ENCODE measurements around the gene ABHD11.
"Not testable (repeated sequence)": the region's sequence is repeated elsewhere in the genome, so short reads cannot be mapped to it uniquely, and the experiment has no call there.

Gene ABHD11

GRCh38 chr7:73742753-73743641 lies 4.4 kb upstream of the ABHD11 start:
- peak; percentile 48 for DNase-seq (ENCODE audit: low spot score)

DNA sequence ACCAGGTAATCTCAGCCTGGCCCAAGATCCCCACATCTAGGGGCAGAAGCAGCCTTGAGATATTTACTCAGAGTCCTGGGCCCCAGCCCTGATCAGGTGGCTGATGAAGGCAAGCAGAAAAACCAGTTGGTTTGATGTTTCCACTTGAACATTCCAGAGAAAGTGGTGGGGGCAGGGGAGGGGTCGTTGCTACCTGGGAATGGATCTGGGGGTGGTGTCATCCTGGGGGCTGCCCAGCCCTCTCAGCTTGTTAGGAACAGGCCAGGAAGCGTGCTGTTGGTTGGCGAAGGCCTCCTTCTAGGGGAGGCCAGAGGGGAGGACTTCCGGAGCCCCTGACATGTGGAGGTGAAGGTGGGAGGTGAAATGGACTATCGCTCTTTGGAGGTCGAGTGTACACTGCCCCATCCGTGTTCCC lies 3.7 kb upstream of the ABHD11 start:
- DNase-seq (ENCODE audit: low spot score) = no peak

- no peak for DNase-seq (ENCODE audit: low spot score)
Observed at GRCh38 chr7:73741600-73741999, 3.0 kb upstream of the ABHD11 start.

DNA sequence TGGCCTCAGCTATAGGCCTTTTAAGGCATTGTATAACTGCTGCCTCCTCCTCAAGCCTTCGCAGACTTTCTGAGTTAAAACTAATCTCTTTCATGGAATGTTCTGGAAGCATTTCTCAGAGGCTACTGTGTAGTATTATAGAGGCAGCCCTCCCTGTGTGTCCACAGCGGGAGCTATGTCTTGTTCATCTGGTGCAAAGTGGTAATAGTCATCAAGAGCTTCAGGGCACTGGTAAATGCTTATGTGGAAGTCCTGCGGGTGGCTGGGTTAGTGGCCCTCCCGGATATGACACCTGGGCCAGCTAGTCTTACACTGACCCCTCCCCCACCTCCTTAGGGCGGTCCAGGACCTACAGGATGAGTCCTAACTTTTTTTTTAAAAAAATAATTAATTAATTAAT lies 2.2 kb upstream of the ABHD11 start:
- DNase-seq (ENCODE audit: low spot score) = no peak

- no peak for DNase-seq (ENCODE audit: low spot score)
Observed at GRCh38 chr7:73740212-73740611, 1.6 kb upstream of the ABHD11 start.

- DNase-seq (ENCODE audit: low spot score) = no peak
Observed at GRCh38 chr7:73739387-73739767, 775 bp upstream of the ABHD11 start.

GRCh38 chr7:73738220-73738611 lies 386 bp downstream of the ABHD11 start:
- peak; percentile 43 for DNase-seq (ENCODE audit: low spot score)

- DNase-seq (ENCODE audit: low spot score) = no peak
Observed at GRCh38 chr7:73737491-73738219, 947 bp downstream of the ABHD11 start.

DNA sequence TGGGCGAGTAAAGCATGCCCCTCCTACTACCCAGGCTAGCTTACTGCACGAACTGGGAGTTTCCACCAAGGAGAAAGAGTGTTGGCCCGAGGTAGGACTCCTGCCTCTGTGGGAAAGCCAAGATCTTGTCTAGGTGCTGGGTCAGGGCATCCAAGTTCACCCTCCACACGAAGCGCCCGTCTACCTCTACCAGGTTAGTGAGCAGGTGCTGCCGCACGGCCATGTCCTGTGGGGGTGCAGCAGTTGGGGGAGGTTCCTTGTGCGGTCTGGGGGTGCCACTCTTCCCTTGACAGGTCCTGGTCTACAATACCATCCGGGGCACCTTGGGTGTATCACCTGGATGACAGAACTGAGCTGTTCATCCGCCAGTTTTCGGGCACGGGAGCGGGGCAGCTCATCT lies 1.7 kb downstream of the ABHD11 start:
- DNase-seq (ENCODE audit: low spot score) = no peak

GRCh38 chr7:73735528-73735905 lies 3.1 kb downstream of the ABHD11 start:
- DNase-seq (ENCODE audit: low spot score) = no peak

- peak; percentile 64 for DNase-seq (ENCODE audit: low spot score)
Observed at GRCh38 chr7:73734619-73735527, 3.7 kb downstream of the ABHD11 start.

- DNase-seq (ENCODE audit: low spot score) = no peak
Observed at GRCh38 chr7:73732397-73732796, 6.2 kb downstream of the ABHD11 start.

GRCh38 chr7:73730485-73730884 lies 8.1 kb downstream of the ABHD11 start:
- no peak for DNase-seq (ENCODE audit: low spot score)

DNA sequence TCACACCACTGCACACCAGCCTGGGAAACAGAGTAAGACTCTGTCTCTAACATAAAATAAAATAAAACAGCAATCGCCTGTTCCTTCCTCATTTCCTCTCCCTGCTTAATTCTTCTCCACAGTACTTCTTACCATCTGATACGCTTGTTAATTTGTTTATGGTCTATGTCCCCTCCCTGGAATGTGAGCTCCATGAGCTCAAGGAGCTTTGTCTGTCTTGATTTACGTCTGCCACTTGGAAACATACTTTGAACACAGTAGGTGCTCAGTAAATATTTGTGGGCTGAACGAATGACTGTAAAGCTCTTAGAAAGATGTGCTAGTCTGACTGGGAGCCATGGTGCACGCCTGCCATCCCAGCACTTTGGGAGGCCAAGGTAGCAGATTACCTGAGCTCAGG lies 10.1 kb downstream of the ABHD11 start:
- DNase-seq (ENCODE audit: low spot score) = no peak

DNA sequence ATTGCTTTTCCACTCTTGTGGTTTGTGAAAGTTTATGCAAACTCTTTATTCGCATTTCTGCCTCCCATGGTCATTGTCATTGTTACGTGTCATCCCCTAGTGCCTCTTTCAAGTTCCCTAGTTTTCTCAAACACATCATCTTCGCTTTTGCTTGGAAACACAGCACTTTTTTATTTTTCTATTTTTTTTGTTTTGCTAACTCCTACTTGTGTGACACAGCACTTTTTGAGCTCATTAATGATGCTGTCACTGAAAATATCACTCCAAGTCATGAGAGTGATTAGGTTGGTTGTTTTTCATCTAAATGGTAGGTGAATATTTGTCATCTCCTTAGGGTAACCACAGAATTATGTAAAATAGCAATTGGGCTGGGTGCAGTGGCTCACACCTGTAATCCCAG lies 10.7 kb downstream of the ABHD11 start:
- DNase-seq (ENCODE audit: low spot score) = no peak

DNA sequence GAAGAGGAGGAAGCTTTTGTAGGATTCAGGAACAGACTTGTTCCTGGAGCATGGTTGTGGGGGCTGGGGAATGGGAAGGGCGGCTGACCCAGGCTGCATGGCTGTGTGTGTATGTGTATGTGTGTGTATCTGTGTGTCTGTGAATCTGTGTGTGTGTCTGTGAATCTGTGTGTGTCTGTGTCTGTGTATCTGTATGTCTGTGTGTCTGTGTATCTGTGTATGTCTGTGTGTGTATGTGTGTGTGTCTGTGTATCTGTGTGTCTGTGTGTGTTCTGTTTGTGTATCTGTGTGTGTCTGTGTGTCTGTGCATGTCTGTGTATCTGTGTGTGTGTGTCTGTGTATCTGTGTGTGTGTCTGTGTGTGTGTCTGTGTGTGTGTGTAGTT lies 12.5 kb downstream of the ABHD11 start:
- no peak for DNase-seq (ENCODE audit: low spot score)

GRCh38 chr7:73723813-73724212 lies 14.8 kb downstream of the ABHD11 start:
- DNase-seq (ENCODE audit: low spot score) = no peak

DNA sequence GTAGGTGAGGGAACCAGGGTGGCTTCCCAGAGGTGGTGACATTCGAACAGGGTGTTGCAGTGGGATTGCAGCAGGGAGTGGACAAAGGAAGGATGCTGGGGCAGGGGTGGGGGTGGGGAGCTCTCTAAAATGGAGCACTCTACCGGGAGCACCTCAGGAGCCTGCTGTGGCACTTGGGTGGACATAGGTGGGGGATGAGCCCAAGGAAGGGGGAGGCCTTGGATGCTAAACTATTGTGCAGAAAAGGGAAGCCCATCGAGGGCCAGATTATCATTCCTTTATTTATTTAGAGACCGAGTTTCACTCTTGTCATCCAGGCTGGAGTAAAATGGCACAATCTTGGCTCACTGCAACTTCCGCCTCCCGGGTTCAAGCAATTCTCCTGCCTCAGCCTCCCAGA lies 15.8 kb downstream of the ABHD11 start:
- DNase-seq (ENCODE audit: low spot score) = no peak

- not testable (repeated sequence) for DNase-seq (ENCODE audit: low spot score)
Observed at GRCh38 chr7:73722182-73722581, 16.4 kb downstream of the ABHD11 start.

DNA sequence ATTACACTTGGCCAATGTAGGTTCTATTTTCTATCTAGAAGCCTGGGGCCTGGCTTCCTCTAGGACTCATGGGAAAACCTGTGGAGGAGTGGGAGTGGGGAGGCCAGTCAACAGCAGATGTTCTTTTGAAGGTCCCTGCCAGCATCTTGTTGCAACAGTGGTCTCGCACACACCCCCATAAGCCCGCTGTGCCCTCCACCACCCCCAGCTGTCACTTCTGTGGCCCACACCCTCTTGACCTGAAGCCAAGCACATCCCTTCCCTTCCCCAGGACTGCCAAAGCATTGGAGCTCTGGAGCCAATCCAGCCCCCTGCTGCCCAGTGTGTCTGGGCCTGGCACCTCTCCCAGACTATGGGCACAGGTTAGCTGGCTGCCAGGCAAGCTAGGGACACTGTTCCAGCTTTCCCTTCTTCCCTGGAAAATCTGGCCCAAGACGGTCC lies 17.2 kb downstream of the ABHD11 start:
- DNase-seq (ENCODE audit: low spot score) = peak; percentile 78

DNA sequence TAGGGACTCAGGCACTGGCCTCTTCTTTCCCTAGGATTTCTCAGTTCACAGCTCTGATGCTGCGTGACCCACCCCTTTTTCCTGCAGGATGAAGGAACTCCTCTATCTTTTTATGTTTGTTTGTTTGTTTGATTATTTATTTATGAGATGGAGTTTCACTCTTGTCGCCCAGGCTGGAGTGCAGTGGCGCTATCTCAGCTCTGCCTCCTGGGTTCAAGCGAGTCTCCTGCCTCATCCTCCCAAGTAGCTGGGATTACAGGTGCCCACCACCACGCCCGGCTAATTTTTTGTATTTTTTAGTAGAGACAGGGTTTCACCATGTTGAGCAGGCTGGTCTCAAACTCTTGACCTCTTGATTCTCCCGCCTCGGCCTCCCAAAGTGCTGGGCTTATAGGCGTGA lies 18.2 kb downstream of the ABHD11 start:
- DNase-seq (ENCODE audit: low spot score) = not testable (repeated sequence)

DNA sequence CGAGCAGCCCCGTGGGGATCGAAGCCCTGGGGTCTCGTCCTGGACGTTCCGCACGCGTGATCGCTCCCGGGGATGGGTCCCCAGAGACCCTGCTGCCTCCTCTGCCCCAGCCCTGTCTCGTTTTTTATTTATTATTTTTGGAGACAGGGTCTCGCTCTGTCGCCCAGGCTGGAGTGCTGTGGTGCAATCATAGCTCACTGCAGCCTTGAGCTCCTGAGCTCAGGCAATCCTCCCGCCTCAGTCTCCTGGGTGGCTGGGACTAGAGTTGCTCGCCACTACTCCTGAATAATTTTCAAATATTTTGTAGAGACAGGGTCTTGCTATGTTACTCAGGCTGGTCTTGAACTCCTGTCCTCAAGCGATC lies 18.8 kb downstream of the ABHD11 start:
- no peak for DNase-seq (ENCODE audit: low spot score)
